Gastroesophageal sphincter (tissue), 3 donors: ENCODE data around the gene DPP6.

Experiments
- CTCF ChIP-seq, 4 experiments: fragments of 200-600 bp in 2 of 4; fragments of 450-650 bp in 2 of 4; sonication (generic) in 1 of 4; IDR thresholded peaks; one replicate each; pipeline ENCODE4 v1.5.1; 2017 to 2019; ENCODE audit warnings: antibody characterized with exemption in 4 of 4, mild to moderate bottlenecking in 2 of 4, moderate library complexity in 2 of 4
- EP300 ChIP-seq: sonication (generic); formaldehyde crosslinking; IDR thresholded peaks from one replicate; pipeline ENCODE4 v1.6.1; 2017; ENCODE audit warnings: antibody characterized with exemption, mild to moderate bottlenecking
- POLR2A ChIP-seq, 2 donors: fragments of 450-650 bp; IDR thresholded peaks; one replicate each; pipeline ENCODE4 v1.6.1; 2017; ENCODE audit warnings: antibody characterized with exemption in 2 of 2, mild to moderate bottlenecking in 2 of 2, moderate library complexity in 1 of 2
- POLR2AphosphoS5 ChIP-seq: sonication (generic); formaldehyde crosslinking; IDR thresholded peaks from one replicate; pipeline ENCODE4 v1.6.1; 2017; ENCODE audit warnings: antibody characterized with exemption

GRCh38 chr7:154837087-154837486 is 784.9 kb downstream of the DPP6 start:
- TF ChIP-seq POLR2AphosphoS5 (no peak), CTCF (IDR thresholded peaks at IDR 0.05) (no peak), POLR2A (IDR thresholded peaks at IDR 0.05) (no peak), EP300 (no peak)
